Adrenal gland (tissue), 12 donors: Measurements from ENCODE around the gene GRID1. TPM values are rescaled to one million over a fixed set of nuclear protein-coding genes. Genes with fewer than 3 reads are reported as not detected.

ENCODE experiments used
- DNase-seq, 7 donors: peaks; one replicate each; pipeline ENCODE4 v3.0.0-alpha.2; 2019 to 2020
- H3K27ac ChIP-seq, 5 donors: fragments of 200-600 bp; sonication (generic) in 4 of 5; 1 replicate in 3 of 5; 2 replicates in 2 of 5; pipeline versions ENCODE4 v1.5.1 to v1.8.0; 2016 to 2020; ENCODE audit warnings: mild to moderate bottlenecking in 1 of 5
- H3K27me3 ChIP-seq: fragments of 200-600 bp; 2 replicates; pipeline ENCODE4 v1.8.0; 2021
- H3K36me3 ChIP-seq, 2 donors: fragments of 200-600 bp; replicated peaks in 1 of 2; 1 replicate in 1 of 2; 2 replicates in 1 of 2; pipeline versions ENCODE4 v1.5.1 to v1.8.0; 2018 to 2022
- H3K4me1 ChIP-seq, 2 donors: fragments of 200-600 bp; replicated peaks in 1 of 2; 1 replicate in 1 of 2; 2 replicates in 1 of 2; pipeline versions ENCODE4 v1.5.1 to v1.8.0; 2018 to 2021
- H3K4me3 ChIP-seq, 4 donors: fragments of 200-600 bp; sonication (generic) in 3 of 4; one replicate each; pipeline ENCODE4 v1.5.1; 2016 to 2018
- H3K9me3 ChIP-seq, 3 donors: fragments of 200-600 bp; sonication (generic) in 1 of 3; replicated peaks in 1 of 3; 1 replicate in 2 of 3; 2 replicates in 1 of 3; pipeline versions ENCODE4 v1.5.1 to v1.8.0; 2016 to 2021
- CTCF ChIP-seq, 6 experiments: fragments of 450-650 bp in 4 of 6; fragments of 200-600 bp in 2 of 6; sonication (generic) in 1 of 6; IDR thresholded peaks; 1 replicate in 5 of 6; 2 replicates in 1 of 6; pipeline versions ENCODE4 v1.5.1 to v1.8.0; 2016 to 2021; ENCODE audit warnings: antibody characterized with exemption in 6 of 6, mild to moderate bottlenecking in 2 of 6, moderate library complexity in 1 of 6
- POLR2A ChIP-seq, 2 donors: fragments of 450-650 bp; IDR thresholded peaks; one replicate each; pipeline ENCODE4 v1.6.1; 2017; ENCODE audit warnings: antibody characterized with exemption in 2 of 2, mild to moderate bottlenecking in 2 of 2, moderate library complexity in 1 of 2
- WGBS, 4 donors: extraction: QIAGEN DNeasy Blood & Tissue Kit in 2 of 4; methylation state at CpG; one replicate each; pipeline versions ENCODE4 v1.1.5 to v1.1.7; 2013 to 2017; 5-methylcytosine and 5-hydroxymethylcytosine counted together
- intact Hi-C, 2 donors: fragments of 100-400 bp; cut with DNase I; formaldehyde crosslinking; loops; one replicate each; pipeline versions ENCODE4 v1.14.1 to v1.15.0; 2022 to 2023
- polyA plus RNA-seq, 3 donors: library from polyadenylated mRNA; stranded (reverse); fragments of 200-250 nt in 2 of 3; fragments of 350-450 nt in 1 of 3; fragmentation: Illumina TruSeq in 1 of 3; extraction: RNeasy Lipid Tissue Mini Kit (QIAGEN cat#74804) in 1 of 3; gene quantifications; one replicate each; pipeline ENCODE4 v1.2.3, GENCODE V29; 2013 to 2014
- total RNA-seq, 9 donors: library from RNA; depleted of rRNA in 4 of 9; stranded (reverse); fragments of >200 nt in 4 of 9; fragments of 120-200 nt in 1 of 9; fragmentation: NEBNext Ultra II Directional in 1 of 9; extraction: Animal tissue kit (Norgen Biotek cat#: 25700) in 1 of 9; gene quantifications; one replicate each; pipeline versions ENCODE4 v1.1.0 to v1.2.4, GENCODE V29; 2013 to 2023
- donor health status: healthy with polysubstance abuse.
- donor health status: Bipolar disorder and iron deficiency.
- donor health status: DM: yes; HTN: yes; CAD: no.
- donor health status: DM: no; HTN: no; CAD: no.
- donor health status: DM: no; HTN: no; CAD: no.
- donor health status: DM: yes; HTN: yes; CAD: no.

GRID1 gene
- total and polyA plus RNA-seq, 12 donors, result 2.2 to 8.0 (median 4.1) TPM

DNA sequence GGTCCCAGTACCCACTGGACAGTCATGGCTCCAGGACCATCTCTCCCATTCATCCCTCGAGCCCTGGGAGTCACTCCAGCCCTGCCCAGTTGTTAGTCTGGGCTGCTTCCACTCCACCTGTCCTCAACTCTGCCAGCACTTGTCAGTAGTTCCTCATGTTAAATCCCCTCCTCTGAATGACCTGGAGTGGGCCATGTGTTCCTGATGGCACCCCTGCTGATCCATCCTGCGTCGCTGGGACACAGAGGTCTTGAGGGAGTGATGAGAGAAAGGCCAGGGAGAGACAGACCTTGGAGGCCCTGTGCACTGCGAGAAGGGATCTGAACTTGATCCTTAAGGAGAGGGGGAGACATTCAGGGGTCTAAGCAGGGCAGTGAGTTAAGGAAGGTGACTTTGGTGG, 174.9 kb downstream of the GRID1 start:
- no peak for TF ChIP-seq CTCF (IDR thresholded peaks at IDR 0.05)
- Histone ChIP-seq H3K4me3 (no peak overlapping the region), H3K4me1 (no peaks in the 10 kb centered on the region), H3K27me3 (no peaks in the 10 kb centered on the region), H3K36me3 (no peaks in the 10 kb centered on the region), H3K27ac (no peak overlapping the region), H3K9me3 (no peaks in the 10 kb centered on the region)
- intact Hi-C loops, result no loop called here
- no peak for DNase-seq
- 80 to 95% (median 82%) methylated on average over 4 of the region's 4 CpGs for WGBS, 4 donors

GRCh38 chr10:86191166-86191565, 175.4 kb downstream of the GRID1 start:
- H3K36me3 ChIP-seq, result no peaks in the 10 kb centered on the region
- H3K4me1 ChIP-seq, result no peaks in the 10 kb centered on the region
- DNase-seq, result no peak
- WGBS, 4 donors, result 71 to 96% (median 88%) methylated on average over 2 of the region's 2 CpGs
- H3K27me3 ChIP-seq, result no peaks in the 10 kb centered on the region
- no peaks in the 10 kb centered on the region for H3K9me3 ChIP-seq
- intact Hi-C loops, result no loop called here
- H3K4me3 ChIP-seq, result no peak overlapping the region
- TF ChIP-seq CTCF (IDR thresholded peaks at IDR 0.05) (no peak), POLR2A (IDR thresholded peaks at IDR 0.05) (no peak)
- H3K27ac ChIP-seq, result no peak overlapping the region

- no peak for DNase-seq
- H3K4me3 ChIP-seq, result no peak overlapping the region
- no peaks in the 10 kb centered on the region for H3K27me3 ChIP-seq
- 77 to 94% (median 82%) methylated on average over 1 to 2 of the region's 2 CpGs for WGBS, 4 donors
- H3K9me3 ChIP-seq, result peaks cover 0 to 4% (median 0%) of the 10 kb centered on the region in 3 donors
- no peaks in the 10 kb centered on the region for H3K36me3 ChIP-seq
- TF ChIP-seq CTCF (IDR thresholded peaks at IDR 0.05), result no peak
- no peak for TF ChIP-seq POLR2A (IDR thresholded peaks at IDR 0.05)
- no peak overlapping the region for H3K27ac ChIP-seq
- intact Hi-C loops, result no loop called here
- no peaks in the 10 kb centered on the region for H3K4me1 ChIP-seq
These were observed 176.3 kb downstream of the GRID1 start for GRCh38 chr10:86190291-86190690.

- 82 to 87% (median 86%) methylated on average over 7 to 8 of the region's 8 CpGs for WGBS, 4 donors
- Histone ChIP-seq H3K9me3 (peaks cover 0 to 4% (median 0%) of the 10 kb centered on the region in 3 donors), H3K4me3 (no peak overlapping the region), H3K27me3 (no peaks in the 10 kb centered on the region), H3K27ac (no peak overlapping the region), H3K4me1 (no peaks in the 10 kb centered on the region), H3K36me3 (no peaks in the 10 kb centered on the region)
- no peak for DNase-seq
- intact Hi-C loops, result no loop called here
- TF ChIP-seq POLR2A (IDR thresholded peaks at IDR 0.05) (no peak), CTCF (IDR thresholded peaks at IDR 0.05) (no peak)
These were observed 176.7 kb downstream of the GRID1 start for GRCh38 chr10:86189891-86190290.
